ENCODE data around the gene TBC1D3G. TPM values are rescaled to one million over a fixed set of nuclear protein-coding genes. Genes with fewer than 3 reads are reported as not detected.
"Not testable (repeated sequence)": the region's sequence is repeated elsewhere in the genome, so short reads cannot be mapped to it uniquely, and the experiment has no call there.

TBC1D3G gene
- total RNA-seq: 1 to 10 TPM in 1 of 4 donors, not detected in 3; 1.2 TPM

- H3K27ac ChIP-seq; H3K4me1 ChIP-seq; intact Hi-C loops (cut with DNase I); H3K36me3 ChIP-seq; H3K4me3 ChIP-seq (replicated peaks in 1 of 3); H3K9me3 ChIP-seq; H3K27me3 ChIP-seq; DNase-seq: not testable (repeated sequence)
- WGBS, 2 donors: no CpG with 5 or more reads among the region's 9 CpGs
Measured at GRCh38 chr17:36323584-36323983, at the start of gene TBC1D3G. TBC1D3G (plus strand) TSS chr17:36323884; CDS start chr17:36325412, 1,528 bp downstream.

GRCh38 chr17:36283256-36283655, 40.4 kb upstream of the TBC1D3G start:
- H3K4me3 ChIP-seq (replicated peaks in 1 of 3); intact Hi-C loops (cut with DNase I); H3K9me3 ChIP-seq; H3K4me1 ChIP-seq; H3K27ac ChIP-seq; H3K27me3 ChIP-seq; H3K36me3 ChIP-seq; DNase-seq: not testable (repeated sequence)
- no CpG with 5 or more reads among the region's 1 CpG for WGBS, 2 donors

- 90 to 93% methylated on average over 2 of the region's 5 CpGs for WGBS, 2 donors
- H3K27me3 ChIP-seq; H3K36me3 ChIP-seq; H3K4me3 ChIP-seq (replicated peaks in 1 of 3); H3K9me3 ChIP-seq; H3K4me1 ChIP-seq; DNase-seq; H3K27ac ChIP-seq; intact Hi-C loops (cut with DNase I): not testable (repeated sequence)
Measured at GRCh38 chr17:36284219-36284618, 39.5 kb upstream of the TBC1D3G start.

- H3K27me3 ChIP-seq; DNase-seq; H3K4me3 ChIP-seq (replicated peaks in 1 of 3); H3K27ac ChIP-seq; H3K9me3 ChIP-seq; intact Hi-C loops (cut with DNase I); H3K4me1 ChIP-seq; H3K36me3 ChIP-seq: not testable (repeated sequence)
- WGBS, 2 donors: 63 to 68% methylated on average over 1 of the region's 2 CpGs
Measured at GRCh38 chr17:36289965-36290612, 33.6 kb upstream of the TBC1D3G start.

- H3K27me3 ChIP-seq; H3K4me1 ChIP-seq; intact Hi-C loops (cut with DNase I); DNase-seq; H3K9me3 ChIP-seq; H3K4me3 ChIP-seq (replicated peaks in 1 of 3); H3K36me3 ChIP-seq; H3K27ac ChIP-seq: not testable (repeated sequence)
- WGBS, 2 donors: no CpG with 5 or more reads among the region's 1 CpG
Measured at GRCh38 chr17:36295161-36295560, 28.5 kb upstream of the TBC1D3G start.

GRCh38 chr17:36315736-36316135, 7.9 kb upstream of the TBC1D3G start:
- H3K9me3 ChIP-seq; H3K4me3 ChIP-seq (replicated peaks in 1 of 3); intact Hi-C loops (cut with DNase I); DNase-seq; H3K36me3 ChIP-seq; H3K4me1 ChIP-seq; H3K27me3 ChIP-seq; H3K27ac ChIP-seq: not testable (repeated sequence)
- no CpG with 5 or more reads among the region's 2 CpGs for WGBS, 2 donors

- H3K36me3 ChIP-seq; H3K9me3 ChIP-seq; H3K4me1 ChIP-seq; H3K27ac ChIP-seq; H3K27me3 ChIP-seq; DNase-seq; H3K4me3 ChIP-seq (replicated peaks in 1 of 3); intact Hi-C loops (cut with DNase I): not testable (repeated sequence)
- WGBS, 2 donors: 87 to 94% methylated on average over 2 to 4 of the region's 6 CpGs
Measured at GRCh38 chr17:36362496-36362895, 38.8 kb downstream of the TBC1D3G start.

- H3K4me1 ChIP-seq: not testable (repeated sequence)
- WGBS, 2 donors: no CpG with 5 or more reads among the region's 7 CpGs
Measured at GRCh38 chr17:36375938-36376337, 52.3 kb downstream of the TBC1D3G start.

More at GRCh38 chr17:36375938-36376337, 52.3 kb downstream of the TBC1D3G start:
- H3K4me3 ChIP-seq (replicated peaks in 1 of 3); H3K36me3 ChIP-seq; H3K27ac ChIP-seq; DNase-seq; intact Hi-C loops (cut with DNase I); H3K27me3 ChIP-seq; H3K9me3 ChIP-seq: not testable (repeated sequence)

Small RNA genes lying within 50 kb of the gene (small RNA-seq; reads per million reads assigned to genes)
- not detected for gene RF00019

Other genes starting within 250 kb of the TBC1D3G start
- 1 to 10 TPM in 2 of 4 donors, not detected in 2; 1.7 to 3.9 TPM for gene CCL3, start 233.7 kb upstream of the TBC1D3G start, total RNA-seq
- gene CCL4, start 220.1 kb upstream of the TBC1D3G start, total RNA-seq: 1 to 10 TPM in 2 of 4 donors, under 1 TPM in 1, not detected in 1; 0.78 to 4.3 (median 2.7) TPM
- gene TBC1D3B, start 147.2 kb upstream of the TBC1D3G start, total RNA-seq: 1 to 10 TPM in 1 of 4 donors, not detected in 3; 3.9 TPM
- not detected for gene CCL3L1, start 127.1 kb upstream of the TBC1D3G start, total RNA-seq
- 1 to 10 TPM in 1 of 4 donors, not detected in 3; 2.3 TPM for gene CCL4L2, start 112.8 kb upstream of the TBC1D3G start, total RNA-seq
- under 1 TPM in 1 of 4 donors, not detected in 3; 0.54 TPM for gene TBC1D3I, start 59.3 kb upstream of the TBC1D3G start, total RNA-seq
- not detected for gene TBC1D3H, start 64.6 kb downstream of the TBC1D3G start, total RNA-seq
- 10 to 100 TPM; 21.6 to 46.4 (median 29.1) TPM for gene ZNHIT3, start 162.8 kb downstream of the TBC1D3G start, total RNA-seq
- gene MYO19, start 211.0 kb downstream of the TBC1D3G start, total RNA-seq: 10 to 100 TPM; 45.6 to 80.0 (median 64.5) TPM
- gene PIGW, start 211.1 kb downstream of the TBC1D3G start, total RNA-seq: 10 to 100 TPM in 1 of 4 donors, 1 to 10 TPM in 3; 6.1 to 12.5 (median 7.1) TPM
- 10 to 100 TPM; 47.3 to 74.1 (median 58.0) TPM for gene GGNBP2, start 221.0 kb downstream of the TBC1D3G start, total RNA-seq

Data from thyroid gland (tissue), 4 donors.